ENCODE results near the gene LRP2.
"Not testable (repeated sequence)": the region's sequence is repeated elsewhere in the genome, so short reads cannot be mapped to it uniquely, and the experiment has no call there.

The LRP2 gene

GRCh38 chr2:169300636-169301530 is 61.5 kb downstream of the LRP2 start:
- peak; percentile 90 for DNase-seq

GRCh38 chr2:169298007-169298406 is 64.3 kb downstream of the LRP2 start:
- DNase-seq = no peak

- no peak for DNase-seq
Measured at GRCh38 chr2:169294001-169294675, 68.2 kb downstream of the LRP2 start.

- no peak for DNase-seq
Measured at GRCh38 chr2:169291517-169291916, 70.8 kb downstream of the LRP2 start.

- no peak for DNase-seq
Measured at GRCh38 chr2:169290433-169290832, 71.9 kb downstream of the LRP2 start.

- DNase-seq = no peak
Measured at GRCh38 chr2:169287666-169288065, 74.7 kb downstream of the LRP2 start.

GRCh38 chr2:169286624-169287231 is 75.6 kb downstream of the LRP2 start:
- DNase-seq = peak; percentile 40

- DNase-seq = peak; percentile 88
Measured at GRCh38 chr2:169285531-169286235, 76.7 kb downstream of the LRP2 start.

- DNase-seq = no peak
Measured at GRCh38 chr2:169280502-169280901, 81.8 kb downstream of the LRP2 start.

- DNase-seq = peak; percentile 21
Measured at GRCh38 chr2:169275696-169276444, 86.5 kb downstream of the LRP2 start.

- no peak for DNase-seq
Measured at GRCh38 chr2:169272010-169272409, 90.3 kb downstream of the LRP2 start.

- not testable (repeated sequence) for DNase-seq
Measured at GRCh38 chr2:169270574-169270973, 91.8 kb downstream of the LRP2 start.

GRCh38 chr2:169265591-169265990 is 96.7 kb downstream of the LRP2 start:
- DNase-seq = no peak

- no peak for DNase-seq
Measured at GRCh38 chr2:169260846-169261642, 101.3 kb downstream of the LRP2 start.

- DNase-seq = peak; percentile 21
Measured at GRCh38 chr2:169260246-169260645, 102.1 kb downstream of the LRP2 start.

- DNase-seq = no peak
Measured at GRCh38 chr2:169259402-169259801, 102.9 kb downstream of the LRP2 start.

- DNase-seq = no peak
Measured at GRCh38 chr2:169258045-169258601, 104.2 kb downstream of the LRP2 start.

- DNase-seq = no peak
Measured at GRCh38 chr2:169254774-169255173, 107.6 kb downstream of the LRP2 start.

GRCh38 chr2:169247211-169247610 is 115.1 kb downstream of the LRP2 start:
- DNase-seq = no peak

GRCh38 chr2:169240405-169240804 is 121.9 kb downstream of the LRP2 start:
- no peak for DNase-seq

GRCh38 chr2:169237939-169238338 is 124.4 kb downstream of the LRP2 start:
- no peak for DNase-seq

All from eye (tissue), 1 donor.